MM.1S (cell line): ENCODE data around the gene CXXC5.

Source experiments
- DNase-seq: peaks from one replicate; pipeline ENCODE4 v3.0.0-alpha.2; 2015
- H2AFZ ChIP-seq: fragments of 300-600 bp; sonication (generic); 2 replicates; pipeline ENCODE4 v1.6.0; 2016; ENCODE audit warnings: antibody characterized with exemption, low read length
- H3F3A ChIP-seq: fragments of 300-600 bp; sonication (generic); 2 replicates; pipeline ENCODE4 v1.6.1; 2016; ENCODE audit warnings: mild to moderate bottlenecking, antibody characterized with exemption, low read length, moderate library complexity, mixed read lengths; ENCODE audit not compliant: insufficient read depth
- H3K27ac ChIP-seq: fragments of 300-600 bp; sonication (generic); 2 replicates; pipeline ENCODE4 v1.5.1; 2016; ENCODE audit warnings: mild to moderate bottlenecking, low read length
- H3K27me3 ChIP-seq: fragments of 300-600 bp; sonication (generic); replicated peaks from 2 replicates; pipeline ENCODE4 v1.6.0; 2016; ENCODE audit warnings: low read length; ENCODE audit not compliant: insufficient read depth
- H3K36me3 ChIP-seq: fragments of 300-600 bp; sonication (generic); replicated peaks from 2 replicates; pipeline ENCODE4 v1.6.1; 2016; ENCODE audit warnings: mild to moderate bottlenecking, low read length, mixed read lengths; ENCODE audit not compliant: insufficient read depth
- H3K4me1 ChIP-seq: fragments of 300-600 bp; sonication (generic); 2 replicates; pipeline ENCODE4 v1.6.1; 2016; ENCODE audit warnings: low read length, mixed read lengths
- H3K4me2 ChIP-seq: fragments of 300-600 bp; sonication (generic); 2 replicates; pipeline ENCODE4 v1.6.0; 2016; ENCODE audit warnings: low read depth, low read length
- H3K4me3 ChIP-seq: fragments of 300-600 bp; sonication (generic); 2 replicates; pipeline ENCODE4 v1.5.1; 2016; ENCODE audit warnings: low read length, mixed read lengths
- H3K79me2 ChIP-seq: fragments of 300-600 bp; sonication (generic); 2 replicates; pipeline ENCODE4 v1.6.1; 2016; ENCODE audit warnings: mixed run types, low read length, mixed read lengths
- H3K9ac ChIP-seq: fragments of 300-600 bp; sonication (generic); 2 replicates; pipeline ENCODE4 v1.6.1; 2016; ENCODE audit warnings: low read length, mixed read lengths
- H3K9me2 ChIP-seq: fragments of 300-600 bp; sonication (generic); replicated peaks from 2 replicates; pipeline ENCODE4 v1.6.1; 2016; ENCODE audit warnings: mild to moderate bottlenecking, low read length, mixed read lengths; ENCODE audit not compliant: insufficient read depth
- H3K9me3 ChIP-seq: fragments of 300-600 bp; sonication (generic); replicated peaks from 2 replicates; pipeline ENCODE4 v1.6.1; 2016; ENCODE audit warnings: mild to moderate bottlenecking, low read length, mixed read lengths; ENCODE audit not compliant: insufficient read depth
- H4K20me1 ChIP-seq: fragments of 300-600 bp; sonication (generic); 2 replicates; pipeline ENCODE4 v1.6.1; 2016; ENCODE audit warnings: mild to moderate bottlenecking, low read length, moderate library complexity, mixed read lengths; ENCODE audit not compliant: insufficient read depth
- EZH2 ChIP-seq: fragments of 300-600 bp; sonication (generic); optimal IDR thresholded peaks from 2 replicates; pipeline ENCODE3; 2017; ENCODE audit warnings: low read depth, mild to moderate bottlenecking, antibody characterized with exemption, low read length, mixed read lengths
- EZH2phosphoT487 ChIP-seq: fragments of 300-600 bp; sonication (generic); IDR thresholded peaks from 2 replicates; pipeline ENCODE4 v1.6.1; 2018; ENCODE audit warnings: antibody characterized with exemption, low read length
- TF ChIP-seq, protein P1 (sequence below): fragments of 300-600 bp; sonication (generic); IDR thresholded peaks from 2 replicates; pipeline ENCODE4 v1.5.1; 2016; ENCODE audit warnings: antibody characterized with exemption, low read length, mixed read lengths

Gene CXXC5

DNA sequence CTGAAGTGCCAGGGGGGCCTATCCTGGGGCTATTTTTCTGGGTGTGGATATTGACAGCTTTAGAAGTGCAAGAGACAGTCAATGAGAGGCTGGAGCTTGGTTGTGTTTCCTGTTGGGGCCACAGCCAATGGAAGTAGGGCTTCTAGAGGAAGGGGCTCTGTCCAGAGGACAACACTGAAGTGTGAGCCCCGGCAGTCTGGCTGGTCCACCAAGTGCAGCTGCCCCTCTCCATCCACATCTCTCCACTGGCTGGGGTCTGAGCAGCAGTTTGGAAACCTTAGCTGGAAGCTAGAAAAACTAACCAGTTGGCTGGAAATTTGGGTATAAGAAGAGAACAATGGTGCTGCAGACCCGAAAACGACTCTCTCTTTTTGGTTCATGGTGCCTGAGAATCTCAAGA, 83.1 kb downstream of the CXXC5 start:
- no peaks in the 10 kb centered on the region for H3K79me2 ChIP-seq
- H3F3A ChIP-seq, result no peaks in the 10 kb centered on the region
- no peaks in the 10 kb centered on the region for H3K9me3 ChIP-seq
- no peak overlapping the region for H3K4me2 ChIP-seq
- no peaks in the 10 kb centered on the region for H3K36me3 ChIP-seq
- H2AFZ ChIP-seq, result no peak overlapping the region
- no peaks in the 10 kb centered on the region for H3K9me2 ChIP-seq
- no peaks in the 10 kb centered on the region for H4K20me1 ChIP-seq
- TF ChIP-seq EZH2 (no peak), EZH2phosphoT487 (no peak)
- TF ChIP-seq, protein P1, sequence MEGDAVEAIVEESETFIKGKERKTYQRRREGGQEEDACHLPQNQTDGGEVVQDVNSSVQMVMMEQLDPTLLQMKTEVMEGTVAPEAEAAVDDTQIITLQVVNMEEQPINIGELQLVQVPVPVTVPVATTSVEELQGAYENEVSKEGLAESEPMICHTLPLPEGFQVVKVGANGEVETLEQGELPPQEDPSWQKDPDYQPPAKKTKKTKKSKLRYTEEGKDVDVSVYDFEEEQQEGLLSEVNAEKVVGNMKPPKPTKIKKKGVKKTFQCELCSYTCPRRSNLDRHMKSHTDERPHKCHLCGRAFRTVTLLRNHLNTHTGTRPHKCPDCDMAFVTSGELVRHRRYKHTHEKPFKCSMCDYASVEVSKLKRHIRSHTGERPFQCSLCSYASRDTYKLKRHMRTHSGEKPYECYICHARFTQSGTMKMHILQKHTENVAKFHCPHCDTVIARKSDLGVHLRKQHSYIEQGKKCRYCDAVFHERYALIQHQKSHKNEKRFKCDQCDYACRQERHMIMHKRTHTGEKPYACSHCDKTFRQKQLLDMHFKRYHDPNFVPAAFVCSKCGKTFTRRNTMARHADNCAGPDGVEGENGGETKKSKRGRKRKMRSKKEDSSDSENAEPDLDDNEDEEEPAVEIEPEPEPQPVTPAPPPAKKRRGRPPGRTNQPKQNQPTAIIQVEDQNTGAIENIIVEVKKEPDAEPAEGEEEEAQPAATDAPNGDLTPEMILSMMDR, result no peak
- no peaks in the 10 kb centered on the region for H3K4me1 ChIP-seq
- H3K4me3 ChIP-seq, result no peak overlapping the region
- H3K9ac ChIP-seq, result no peak overlapping the region
- no peak for DNase-seq
- no peaks in the 10 kb centered on the region for H3K27me3 ChIP-seq
- H3K27ac ChIP-seq, result no peak overlapping the region

DNA sequence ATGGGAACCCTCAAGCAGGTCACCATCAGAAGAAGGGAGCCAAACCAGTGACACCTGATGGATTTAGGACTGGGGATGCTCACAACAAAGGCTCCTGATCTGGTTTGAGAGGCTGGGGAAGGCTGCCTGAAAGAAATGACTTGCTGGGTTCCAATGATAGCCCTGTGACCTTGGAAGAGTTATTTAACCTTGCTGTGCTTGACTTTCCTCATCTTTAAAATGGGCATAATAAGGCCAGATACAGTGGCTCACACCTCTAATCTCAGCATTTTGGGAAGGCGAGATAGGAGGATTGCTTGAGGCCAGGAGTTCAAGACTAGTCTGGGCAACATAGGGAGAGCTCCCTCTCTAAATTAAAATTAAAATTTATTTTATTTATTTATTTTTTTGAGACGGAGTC, 83.9 kb downstream of the CXXC5 start:
- H3K4me3 ChIP-seq, result no peak overlapping the region
- no peaks in the 10 kb centered on the region for H3K9me3 ChIP-seq
- H3K9me2 ChIP-seq, result no peaks in the 10 kb centered on the region
- no peaks in the 10 kb centered on the region for H3K4me1 ChIP-seq
- no peaks in the 10 kb centered on the region for H4K20me1 ChIP-seq
- no peak overlapping the region for H3K4me2 ChIP-seq
- no peaks in the 10 kb centered on the region for H3K27me3 ChIP-seq
- H3K9ac ChIP-seq, result no peak overlapping the region
- no peak overlapping the region for H2AFZ ChIP-seq
- TF ChIP-seq EZH2 (no peak), EZH2phosphoT487 (no peak)
- TF ChIP-seq, protein P1, result no peak
- H3K79me2 ChIP-seq, result no peaks in the 10 kb centered on the region
- no peak for DNase-seq
- no peaks in the 10 kb centered on the region for H3K36me3 ChIP-seq
- H3F3A ChIP-seq, result no peaks in the 10 kb centered on the region
- no peak overlapping the region for H3K27ac ChIP-seq

DNA sequence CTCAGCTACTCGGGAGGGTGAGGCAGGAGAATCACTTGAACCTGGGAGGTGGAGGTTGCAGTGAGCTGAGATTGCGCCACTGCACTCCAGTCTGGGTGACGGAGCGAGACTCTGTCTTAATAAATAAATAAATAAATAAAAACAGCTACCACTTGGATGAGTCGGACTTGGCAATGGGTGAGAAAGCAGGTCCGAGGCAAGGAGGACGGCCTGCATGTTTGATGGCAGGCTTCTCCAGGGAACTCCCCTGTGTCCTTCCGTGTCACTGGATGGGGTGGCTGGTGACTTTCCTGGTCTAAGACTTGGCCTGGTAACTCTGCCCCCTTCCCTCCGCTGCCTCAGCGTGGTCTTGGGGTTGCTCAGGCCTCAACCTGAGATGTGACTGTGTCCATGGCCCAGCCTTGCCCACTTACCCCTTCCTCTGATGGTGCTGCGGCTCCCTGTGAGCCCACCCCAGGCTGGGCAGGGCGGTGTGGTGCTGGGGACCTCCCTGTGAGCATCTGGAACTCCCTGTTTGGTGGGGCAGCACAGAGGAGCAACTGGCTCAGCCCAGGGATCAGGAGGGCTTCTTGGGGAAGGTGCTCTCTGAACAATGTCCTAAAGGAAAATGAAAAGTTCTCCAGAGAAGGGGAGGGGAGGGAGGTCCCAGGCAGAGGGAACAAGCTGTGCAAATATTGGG, 85.0 kb downstream of the CXXC5 start:
- Histone ChIP-seq H3K9me2 (no peaks in the 10 kb centered on the region), H3K4me3 (no peak overlapping the region), H3K9ac (no peak overlapping the region), H3F3A (no peaks in the 10 kb centered on the region), H3K27me3 (no peaks in the 10 kb centered on the region), H3K27ac (no peak overlapping the region), H3K4me2 (no peak overlapping the region), H3K4me1 (no peaks in the 10 kb centered on the region), H3K79me2 (no peaks in the 10 kb centered on the region), H3K36me3 (no peaks in the 10 kb centered on the region), H3K9me3 (no peaks in the 10 kb centered on the region), H4K20me1 (no peaks in the 10 kb centered on the region), H2AFZ (no peak overlapping the region)
- TF ChIP-seq EZH2 (no peak), EZH2phosphoT487 (no peak)
- TF ChIP-seq, protein P1, result no peak
- DNase-seq, result no peak
